Femur (tissue), 1 donor: ENCODE results near the gene MTG1.

Source experiments
- DNase-seq: peaks from one replicate; pipeline ENCODE4 v3.0.0-alpha.2; 2017

Gene MTG1

GRCh38 chr10:133471300-133472109 lies 77.5 kb downstream of the MTG1 start:
- DNase-seq, result no peak
